Lower leg skin (tissue), 4 donors: Measurements from ENCODE around the gene VPS13D. TPM values are rescaled to one million over a fixed set of nuclear protein-coding genes. Genes with fewer than 3 reads are reported as not detected.

Source experiments
- DNase-seq, 2 donors: peaks; one replicate each; pipeline ENCODE4 v3.0.0-alpha.2; 2019; ENCODE audit warnings: low spot score in 2 of 2
- H3K4me3 ChIP-seq: fragments of 200-600 bp; sonication (generic); 2 replicates; pipeline ENCODE4 v1.5.1; 2017; ENCODE audit warnings: mild to moderate bottlenecking, low read depth; ENCODE audit not compliant: poor library complexity, severe bottlenecking
- CTCF ChIP-seq, 3 donors: fragments of 450-650 bp; IDR thresholded peaks; one replicate each; pipeline ENCODE4 v1.5.1; 2016; ENCODE audit warnings: antibody characterized with exemption in 3 of 3, mild to moderate bottlenecking in 3 of 3, moderate library complexity in 2 of 3
- POLR2A ChIP-seq, 2 donors: fragments of 450-650 bp; IDR thresholded peaks; one replicate each; pipeline ENCODE4 v1.6.1; 2016 to 2017; ENCODE audit warnings: antibody characterized with exemption in 2 of 2, mild to moderate bottlenecking in 1 of 2, moderate library complexity in 1 of 2
- WGBS, 2 donors: methylation state at CpG; one replicate each; pipeline ENCODE4 v1.1.5; 2018; 5-methylcytosine and 5-hydroxymethylcytosine counted together
- intact Hi-C: fragments of 100-400 bp; cut with DNase I; formaldehyde crosslinking; loops from one replicate; pipeline ENCODE4 v1.15.0; 2023; ENCODE audit warnings: low total_unique reads
- total RNA-seq, 4 donors: library from RNA; depleted of rRNA; stranded (reverse); fragments of >200 nt; gene quantifications; one replicate each; pipeline ENCODE4 v1.1.0, GENCODE V29; 2016

The VPS13D gene
- total RNA-seq, 4 donors from 2014 or later: 96.5 to 200 (median 116) TPM

GRCh38 chr1:12276225-12276624 is 46.4 kb downstream of the VPS13D start:
- no peak for DNase-seq
- no peak overlapping the region for H3K4me3 ChIP-seq
- WGBS, 2 donors: 57 to 77% methylated on average over 7 of the region's 7 CpGs
- intact Hi-C loops: loop anchor here (5.0 kb wide), 1 partner anchor 336 kb away; no protein-coding TSS in a partner anchor
- no peak for TF ChIP-seq CTCF (IDR thresholded peaks at IDR 0.05)
- no peak for TF ChIP-seq POLR2A (IDR thresholded peaks at IDR 0.05)

- H3K4me3 ChIP-seq: no peak overlapping the region
- WGBS, 2 donors: 91 to 92% methylated on average over 3 of the region's 3 CpGs
- TF ChIP-seq POLR2A (IDR thresholded peaks at IDR 0.05) (no peak), CTCF (IDR thresholded peaks at IDR 0.05) (no peak)
- intact Hi-C loops: loop anchor here (5.0 kb wide), 1 partner anchor 333 kb away; no protein-coding TSS in a partner anchor
- DNase-seq: no peak
These were observed 49.2 kb downstream of the VPS13D start for GRCh38 chr1:12279003-12279402.

- H3K4me3 ChIP-seq: no peak overlapping the region
- no peak for TF ChIP-seq POLR2A (IDR thresholded peaks at IDR 0.05)
- TF ChIP-seq CTCF (IDR thresholded peaks at IDR 0.05): no peak
- intact Hi-C loops: loop anchor here (5.0 kb wide), 1 partner anchor 332 kb away; no protein-coding TSS in a partner anchor
- WGBS, 2 donors: 86 to 89% methylated on average over 4 of the region's 4 CpGs
- DNase-seq: no peak
These were observed 50.1 kb downstream of the VPS13D start for GRCh38 chr1:12279728-12280464.

- TF ChIP-seq POLR2A (IDR thresholded peaks at IDR 0.05) (no peak), CTCF (IDR thresholded peaks at IDR 0.05) (no peak)
- no peak overlapping the region for H3K4me3 ChIP-seq
- 86 to 88% methylated on average over 3 of the region's 3 CpGs for WGBS, 2 donors
- DNase-seq: no peak
- intact Hi-C loops: no loop called here
These were observed 52.3 kb downstream of the VPS13D start for GRCh38 chr1:12282142-12282541.

GRCh38 chr1:12284486-12284885 is 54.7 kb downstream of the VPS13D start:
- intact Hi-C loops: no loop called here
- no peak for TF ChIP-seq POLR2A (IDR thresholded peaks at IDR 0.05)
- no peak for TF ChIP-seq CTCF (IDR thresholded peaks at IDR 0.05)
- 64 to 69% methylated on average over 5 of the region's 5 CpGs for WGBS, 2 donors
- DNase-seq: no peak
- H3K4me3 ChIP-seq: no peak overlapping the region
